HG02642 (cell line): Measurements from ENCODE around the gene SUPT20H.

Source experiments
- ATAC-seq: cut with Tn5 transposase; IDR thresholded peaks from one replicate; pipeline ENCODE4 v1.9.1; 2021; ENCODE audit warnings: mild to moderate bottlenecking; ENCODE audit not compliant: unreplicated experiment, poor library complexity

Gene SUPT20H

DNA sequence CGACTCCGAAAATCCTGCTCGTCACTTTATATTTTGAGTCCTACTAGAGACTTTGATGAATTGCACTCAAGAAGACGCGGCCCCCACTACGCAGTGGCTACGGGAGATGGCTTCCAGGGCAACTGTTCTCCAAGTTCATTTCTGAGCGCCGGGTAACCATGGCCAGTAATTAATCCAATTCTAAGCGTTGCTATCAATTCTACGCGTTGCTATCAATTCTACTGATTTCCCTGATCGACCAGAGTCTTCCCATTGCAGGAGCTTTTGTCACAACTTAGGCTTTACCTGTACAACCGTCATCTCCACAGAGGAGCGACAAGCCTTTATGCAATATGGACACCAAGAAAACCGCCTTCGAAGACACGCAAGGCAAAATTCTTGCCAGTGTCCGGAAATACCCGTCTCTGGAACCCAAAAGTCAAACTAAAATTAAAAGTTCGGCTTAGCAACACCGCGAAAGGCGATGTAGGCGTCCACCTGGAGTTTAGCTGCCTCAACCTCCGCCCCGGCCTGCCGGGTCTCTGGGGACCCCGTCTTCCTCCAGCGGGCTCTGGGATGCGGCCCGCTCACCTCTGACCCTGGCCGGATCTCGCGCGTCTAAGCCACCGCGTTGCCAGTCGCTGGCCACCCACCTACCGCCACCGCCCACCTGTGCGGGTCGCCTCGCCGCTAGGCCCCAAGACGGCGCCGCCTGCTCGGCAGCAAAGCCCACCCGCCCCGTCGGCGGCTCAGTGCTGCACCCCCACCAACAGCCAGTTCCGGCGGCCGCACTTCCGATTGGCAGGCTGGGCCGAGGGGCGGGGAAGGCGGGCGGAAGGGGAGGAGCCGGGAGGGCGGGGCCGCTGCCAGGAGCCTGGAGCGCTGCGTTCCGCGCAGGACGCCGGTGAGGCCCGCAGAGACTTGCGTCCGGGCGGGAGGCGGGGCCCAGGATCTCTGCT is at the start of gene SUPT20H:
SUPT20H (minus strand) TSS at position 779 of the 938 bp plus-strand sequence. CDS start 8,198 bp downstream, outside the sequence.
- ATAC-seq: peak; percentile 98

DNA sequence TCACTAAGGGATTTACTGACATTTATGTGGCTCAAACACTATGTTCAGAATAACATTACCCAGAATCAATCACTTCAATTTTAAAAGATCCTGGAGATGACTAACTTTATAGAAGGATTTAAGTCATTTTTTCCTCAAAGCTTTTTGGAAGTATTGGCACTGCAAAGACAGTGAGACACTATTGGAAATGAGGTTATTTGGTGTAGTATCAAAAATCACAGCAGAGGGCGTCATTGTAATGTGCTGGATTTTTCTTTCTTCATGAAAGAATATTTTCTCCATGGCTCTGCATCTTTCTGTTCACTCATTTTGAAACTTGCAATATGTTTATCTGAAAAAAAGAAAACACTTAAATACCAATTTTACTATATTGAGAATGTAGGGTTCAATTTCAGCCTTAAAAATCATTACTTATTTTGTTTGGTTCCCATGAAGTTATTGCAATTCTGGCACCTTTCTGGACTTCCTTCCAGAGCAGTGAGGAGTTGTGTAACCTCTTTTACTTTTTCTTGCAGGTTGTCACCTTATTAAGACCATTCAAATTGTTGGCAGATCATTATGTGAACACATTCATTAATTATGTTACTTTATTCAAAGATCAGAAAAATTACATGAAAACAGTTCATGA is 49.7 kb upstream of the SUPT20H start:
- no peak for ATAC-seq

DNA sequence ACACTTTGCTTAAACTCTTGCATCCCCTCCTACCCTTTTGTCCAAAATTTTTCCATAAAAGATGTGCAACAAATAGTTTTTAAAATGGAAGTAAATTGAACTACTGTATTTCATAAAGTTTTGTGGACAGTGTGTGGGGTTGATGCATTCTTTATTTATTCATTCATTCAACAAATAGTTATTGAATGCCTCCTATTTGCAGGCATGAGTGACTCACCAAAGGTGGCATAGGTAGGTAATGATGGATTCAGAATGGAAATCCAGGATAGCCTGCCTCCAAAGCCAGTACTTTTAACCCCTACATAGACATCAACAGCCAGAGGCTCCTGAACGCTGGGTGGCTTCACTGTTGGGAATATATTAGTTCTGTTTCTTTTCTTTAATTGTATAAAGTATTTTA is 48.4 kb upstream of the SUPT20H start:
- ATAC-seq: no peak

DNA sequence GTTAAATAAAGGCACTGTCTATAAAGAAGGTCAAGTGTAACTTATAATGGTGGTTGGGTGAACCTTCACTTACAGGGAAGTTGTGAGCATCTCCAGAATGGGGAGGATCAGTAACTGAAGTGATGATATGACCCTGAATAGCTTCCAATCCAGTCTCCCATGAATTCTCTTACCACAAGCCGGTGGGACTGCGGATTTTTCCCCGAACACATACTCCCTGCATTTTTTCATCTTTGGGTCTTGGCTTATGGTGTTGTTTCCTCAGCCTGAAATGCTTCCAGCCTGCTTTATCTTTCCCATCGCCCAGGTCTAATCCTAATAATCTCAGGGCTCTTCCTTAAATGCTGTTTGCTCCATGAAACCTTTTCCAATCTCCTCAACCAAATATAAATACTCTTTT is 48.0 kb upstream of the SUPT20H start:
- ATAC-seq: no peak

DNA sequence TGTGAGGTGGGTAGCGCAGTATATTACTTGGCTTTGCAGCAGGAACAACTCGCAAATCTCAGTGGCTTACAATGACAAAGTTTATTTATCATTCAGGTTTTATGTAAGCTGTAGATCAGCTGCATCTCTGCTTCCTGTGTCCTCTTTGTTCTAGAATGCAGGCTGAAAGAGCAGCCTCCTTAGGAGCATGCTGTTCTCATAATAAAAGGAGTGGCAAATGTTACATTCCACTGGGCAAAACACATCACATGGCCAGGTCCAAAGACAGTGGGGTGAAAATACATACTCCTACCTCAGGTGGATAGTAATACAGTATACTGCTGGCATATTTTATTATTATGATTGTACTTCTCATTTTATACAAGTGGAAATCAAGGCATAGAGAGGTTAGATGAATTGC is 47.2 kb upstream of the SUPT20H start:
- ATAC-seq: no peak

DNA sequence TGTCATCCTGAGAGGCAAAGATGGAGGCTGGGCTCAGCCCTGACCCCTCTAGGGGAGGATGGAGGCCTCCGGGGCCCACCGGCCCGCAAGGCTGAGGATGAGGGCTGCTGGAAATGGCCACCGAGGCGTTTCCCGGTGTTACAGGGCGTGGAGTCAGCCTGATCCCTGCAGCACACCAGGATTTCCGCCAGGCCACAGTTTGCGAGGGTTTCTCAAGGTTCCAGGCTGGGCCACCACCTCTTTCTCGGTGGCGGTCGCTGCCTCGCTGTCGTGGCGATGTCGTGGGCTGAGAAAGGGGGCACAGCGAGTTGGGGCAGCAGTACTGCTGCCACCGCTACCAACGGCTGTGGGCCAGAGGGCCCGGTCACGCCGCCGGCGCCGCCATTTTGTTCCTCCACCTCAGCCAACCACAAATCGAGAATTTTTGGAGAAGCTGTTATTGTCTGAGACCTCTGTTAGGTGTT is 45.8 kb upstream of the SUPT20H start, which contains the start of gene CSNK1A1L:
CSNK1A1L (minus strand) TSS at position 414 of the 464 bp plus-strand sequence; CDS start at position 6, 408 bp downstream.
- no peak for ATAC-seq

DNA sequence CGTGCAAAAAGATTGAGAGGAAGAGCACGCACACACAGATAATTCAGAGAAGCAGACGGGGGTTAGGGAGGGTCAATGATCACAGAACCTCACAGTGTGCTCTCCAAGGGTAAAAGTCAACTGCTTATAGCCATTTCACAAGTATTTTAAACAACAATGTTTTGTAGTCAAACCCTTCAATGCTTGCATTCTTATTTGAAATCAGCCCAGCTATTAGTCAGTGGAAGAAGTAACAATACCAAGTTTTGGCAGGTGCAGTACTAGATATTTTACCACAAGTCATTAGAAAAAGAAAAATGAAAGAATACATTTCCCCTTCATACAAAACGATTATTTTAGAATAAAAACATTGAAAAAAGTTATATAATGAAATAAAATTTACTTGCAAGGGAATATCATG is 43.4 kb upstream of the SUPT20H start:
- ATAC-seq: no peak

DNA sequence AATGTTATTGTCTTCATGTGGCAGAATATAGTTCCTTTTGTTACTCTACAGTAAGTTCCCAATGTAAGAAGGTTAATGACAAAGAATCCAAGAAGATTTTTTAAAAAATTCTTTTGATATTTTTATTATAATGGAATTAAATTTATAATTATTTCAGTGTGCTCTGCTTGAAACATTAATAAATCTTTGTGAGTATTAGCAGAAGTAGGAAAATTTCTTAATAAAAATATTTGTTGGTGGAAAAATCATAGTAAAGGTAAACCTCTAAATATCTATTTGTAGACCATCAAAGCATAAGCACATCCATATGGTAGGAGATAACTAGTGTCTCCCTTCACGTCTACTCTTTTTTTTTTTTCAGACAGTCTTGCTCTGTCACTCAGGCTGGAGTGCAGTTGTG is 41.7 kb upstream of the SUPT20H start:
- ATAC-seq: no peak

DNA sequence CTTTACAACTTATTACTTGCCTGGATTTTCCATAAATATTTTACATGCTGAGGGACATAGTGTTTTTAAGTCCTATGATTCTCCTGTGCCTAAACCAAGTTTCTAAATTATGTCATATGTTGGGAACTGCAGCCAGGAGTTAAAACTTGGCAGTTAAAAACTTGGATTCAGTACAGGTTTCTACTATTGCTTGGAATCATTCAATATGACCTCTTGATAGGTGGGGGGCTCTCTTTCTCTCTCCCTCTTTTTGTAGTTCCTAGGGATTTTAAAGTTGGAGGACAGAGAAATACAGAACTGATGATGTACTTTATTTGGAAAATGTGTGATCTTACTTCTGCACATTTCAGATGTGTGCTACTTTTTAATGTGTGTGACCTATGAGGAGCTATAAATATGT is 41.2 kb upstream of the SUPT20H start:
- no peak for ATAC-seq

DNA sequence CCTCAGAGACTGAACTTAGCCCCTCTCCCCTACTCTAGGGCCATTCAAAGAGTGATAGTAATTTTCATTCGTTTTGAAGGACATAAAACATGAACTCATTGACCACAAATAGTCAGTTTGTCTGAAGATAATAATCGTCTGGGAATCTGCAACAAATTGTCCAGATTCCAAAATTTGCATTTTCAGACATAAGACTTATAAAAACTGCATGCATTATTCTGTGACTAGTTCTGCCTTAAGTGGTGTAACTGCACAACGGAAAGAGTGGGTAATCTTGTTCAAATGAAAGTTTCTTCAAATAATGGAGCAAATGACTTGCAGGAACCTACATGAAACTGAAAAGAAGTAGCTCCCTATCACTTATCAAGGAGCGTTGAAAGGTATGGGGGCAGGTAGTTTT is 37.6 kb upstream of the SUPT20H start:
- ATAC-seq: no peak

DNA sequence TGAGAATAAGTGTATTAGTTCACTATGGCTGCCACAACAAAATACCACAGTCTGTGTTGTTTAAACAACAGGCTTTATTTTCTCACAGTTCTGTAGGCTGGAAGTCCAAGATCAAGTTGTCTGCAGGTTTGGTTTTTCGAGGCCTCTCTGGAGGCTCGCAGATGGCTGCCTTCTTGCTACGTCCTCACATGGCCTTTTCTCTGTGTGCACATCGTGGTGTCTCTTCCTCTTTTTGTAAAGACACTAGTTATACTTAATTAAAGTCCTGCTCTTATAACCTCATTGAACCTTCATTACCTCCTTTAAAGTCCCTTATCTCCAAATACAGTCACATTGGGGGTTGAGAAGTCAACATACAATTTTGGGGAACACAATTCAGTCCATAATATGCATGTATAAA is 35.4 kb upstream of the SUPT20H start:
- ATAC-seq: no peak

DNA sequence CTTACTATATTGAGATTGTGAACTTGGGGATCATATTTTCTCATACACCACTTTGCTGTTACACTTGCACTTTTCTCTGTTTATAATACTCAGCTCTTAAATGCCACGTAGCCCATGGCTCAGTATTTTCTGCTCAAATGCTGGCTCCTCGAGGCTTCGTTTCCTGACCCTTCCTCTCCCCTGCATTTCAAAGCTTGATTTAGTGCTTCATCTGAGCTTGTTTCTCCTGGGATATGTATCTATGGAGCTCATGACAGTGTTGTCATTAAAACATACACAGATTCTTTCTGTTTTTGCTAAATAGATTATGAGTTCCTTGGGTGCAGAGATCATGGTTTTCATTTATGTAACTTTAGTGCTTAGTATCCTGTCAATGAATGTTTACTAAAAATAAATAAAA is 34.6 kb upstream of the SUPT20H start:
- ATAC-seq: no peak

DNA sequence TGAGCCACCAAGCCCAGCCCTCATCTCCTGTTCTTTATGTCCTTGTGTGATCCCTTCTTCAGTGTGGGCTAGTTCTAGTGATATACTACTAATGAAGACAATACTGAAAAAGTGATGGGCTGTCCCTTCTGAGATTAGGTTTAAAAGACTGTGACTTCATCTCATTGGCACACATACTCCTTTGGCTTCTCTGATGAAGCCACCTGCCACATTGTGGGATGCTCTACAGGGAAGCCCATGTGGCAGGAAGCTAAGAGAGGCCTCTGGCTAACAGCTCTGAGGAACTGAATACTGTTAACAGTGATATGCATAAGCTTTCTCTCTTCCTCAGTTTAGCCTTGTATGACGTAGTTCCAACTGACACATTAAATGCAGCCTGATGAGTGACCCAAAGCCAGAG is 32.3 kb upstream of the SUPT20H start:
- no peak for ATAC-seq

DNA sequence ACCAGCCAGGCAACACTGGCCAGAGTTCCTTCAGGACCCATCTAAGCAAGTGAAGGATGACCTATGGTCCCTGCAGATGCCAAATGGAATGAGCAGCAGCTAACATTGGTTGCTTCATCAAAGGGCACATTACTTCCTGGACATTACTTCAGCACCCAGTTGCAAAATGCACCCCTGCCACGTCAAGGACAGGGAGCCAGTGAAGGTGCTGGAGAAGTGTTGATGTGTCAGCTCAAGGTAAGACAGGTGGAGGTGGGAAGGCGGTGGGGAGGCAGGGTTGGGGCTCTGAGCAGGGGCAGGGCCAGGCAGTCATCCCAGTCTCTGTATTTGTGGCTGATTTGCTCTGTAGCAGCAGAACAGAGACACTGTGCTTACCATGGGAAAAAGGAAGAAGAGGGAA is 31.4 kb upstream of the SUPT20H start:
- ATAC-seq: no peak

DNA sequence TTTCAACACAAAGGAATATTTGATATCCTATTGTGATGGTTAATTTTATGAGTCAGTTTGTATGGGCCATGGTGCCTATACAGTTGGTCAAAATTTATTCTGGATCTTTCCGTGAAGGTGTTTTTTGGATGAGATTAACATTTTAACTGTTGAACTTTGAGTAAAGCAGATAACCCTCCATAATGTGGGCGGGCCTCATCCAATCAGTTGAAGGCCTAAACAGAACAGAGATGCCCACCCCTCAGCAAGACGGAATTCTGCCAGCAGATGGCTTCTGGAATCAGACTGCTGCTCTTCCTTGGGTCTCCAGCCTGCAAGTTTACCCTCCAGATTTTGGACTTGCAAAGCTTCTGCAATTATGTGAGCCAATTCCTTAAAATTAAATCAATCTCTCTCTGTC is 30.0 kb upstream of the SUPT20H start:
- no peak for ATAC-seq

DNA sequence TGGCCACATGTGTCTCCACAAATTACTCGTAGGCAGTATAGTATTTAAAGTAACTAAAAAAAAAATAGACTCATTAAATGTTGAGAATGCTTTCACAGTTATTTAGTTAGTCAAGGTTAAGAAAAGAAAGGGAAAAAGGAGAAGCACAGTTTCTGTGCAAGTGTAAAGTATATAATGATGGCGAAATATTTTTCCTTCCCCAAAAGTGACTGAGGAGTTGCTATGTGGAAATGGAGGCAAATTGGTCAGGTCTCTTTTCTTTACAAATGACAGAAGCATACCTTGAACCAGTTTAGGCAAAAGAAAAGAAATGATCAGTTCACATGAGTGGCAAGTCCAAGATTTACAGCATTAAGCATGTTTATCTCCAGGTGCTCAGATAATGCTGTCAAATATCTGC is 28.0 kb upstream of the SUPT20H start:
- ATAC-seq: no peak

DNA sequence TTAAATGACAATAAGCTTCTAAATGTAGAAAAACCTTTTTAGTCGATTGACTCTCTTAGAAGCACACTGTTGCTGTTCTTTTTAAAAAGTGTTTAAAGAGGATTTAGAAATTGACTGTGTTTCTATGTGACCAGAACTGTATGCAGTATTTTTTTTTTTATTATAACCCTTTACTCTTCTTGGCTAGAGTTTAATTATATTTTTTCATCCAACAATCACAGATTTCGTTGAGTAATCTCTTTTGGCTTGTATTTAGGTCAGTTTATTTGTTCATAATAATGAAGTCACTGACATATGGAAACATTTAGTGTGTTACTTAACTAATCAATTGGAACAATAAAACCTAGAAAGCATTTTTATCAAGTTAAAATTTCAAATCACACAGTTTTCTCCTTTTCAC is 26.1 kb upstream of the SUPT20H start:
- no peak for ATAC-seq

DNA sequence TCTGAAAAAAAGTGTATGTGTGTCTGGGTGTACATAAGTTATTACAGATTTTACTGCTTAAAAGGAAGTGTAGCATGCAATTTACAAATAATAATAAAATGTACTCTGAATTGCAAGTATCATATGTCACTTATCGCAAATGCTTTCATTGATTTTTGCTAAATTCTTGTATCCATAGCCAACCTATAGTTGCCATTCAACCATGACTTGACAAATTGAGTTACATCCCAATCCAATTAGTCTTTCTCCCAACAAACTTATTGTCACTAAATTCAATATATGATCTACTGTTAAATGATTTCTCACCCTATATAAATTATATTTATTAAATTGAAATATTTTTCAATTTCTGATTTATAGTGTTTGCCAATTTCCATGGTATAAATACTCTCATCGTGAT is 17.3 kb upstream of the SUPT20H start:
- ATAC-seq: no peak

DNA sequence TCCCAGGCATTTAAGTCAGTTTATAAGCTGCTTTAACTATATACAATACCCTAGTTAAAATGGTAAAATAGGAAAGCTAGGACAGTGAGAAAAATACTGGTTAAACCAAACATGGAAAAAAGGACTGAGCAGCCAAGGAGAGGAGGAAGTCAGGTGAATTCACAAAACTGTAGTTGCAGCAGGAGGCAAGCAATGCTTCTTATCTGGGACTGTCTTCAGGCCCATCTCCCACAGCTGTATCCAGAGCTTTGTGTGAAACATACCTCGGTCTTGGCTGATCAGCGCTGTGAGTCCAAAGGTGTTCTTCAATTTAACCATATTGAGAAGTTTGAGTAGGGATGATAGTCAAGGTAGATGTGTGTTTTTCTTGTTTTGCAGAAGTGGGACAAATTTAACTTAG is 15.7 kb upstream of the SUPT20H start:
- no peak for ATAC-seq

DNA sequence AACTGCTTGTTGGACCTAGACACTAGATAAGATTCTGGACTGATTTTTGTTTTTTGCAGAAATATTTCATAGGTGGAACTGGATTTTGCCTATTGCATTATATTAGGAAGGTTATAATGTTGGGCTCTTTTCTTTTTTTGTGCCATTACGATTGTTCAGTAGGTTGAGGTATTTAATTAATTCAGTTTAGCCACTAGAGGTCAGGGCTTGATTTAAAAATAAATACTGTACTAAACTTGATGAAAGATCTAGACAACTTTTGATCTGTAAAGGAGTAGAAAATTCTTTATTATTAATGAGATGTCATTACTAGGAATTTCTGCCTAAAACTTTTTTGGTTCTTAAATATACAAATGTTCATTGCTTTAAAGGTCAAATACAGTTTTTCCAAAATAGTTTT is 15.2 kb upstream of the SUPT20H start:
- no peak for ATAC-seq

DNA sequence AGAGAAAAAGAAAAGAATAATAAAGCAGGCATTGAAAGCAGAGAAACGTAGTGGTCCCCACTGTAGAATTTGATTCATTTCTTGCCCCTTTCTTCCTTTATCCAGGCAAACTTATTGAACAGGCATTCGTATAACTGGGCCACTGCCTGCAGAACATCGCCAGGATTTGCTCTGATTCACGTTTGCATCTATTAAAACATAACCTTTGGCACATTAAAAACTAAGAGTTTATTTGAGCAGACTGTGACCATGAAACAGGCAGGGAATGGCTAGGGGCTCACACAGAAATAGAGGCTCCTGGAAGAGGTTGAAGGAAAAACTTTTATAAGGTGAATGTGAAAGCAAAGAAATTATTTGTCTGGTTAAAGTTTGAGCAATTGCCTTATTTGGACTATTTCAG is 12.5 kb upstream of the SUPT20H start:
- ATAC-seq: no peak

DNA sequence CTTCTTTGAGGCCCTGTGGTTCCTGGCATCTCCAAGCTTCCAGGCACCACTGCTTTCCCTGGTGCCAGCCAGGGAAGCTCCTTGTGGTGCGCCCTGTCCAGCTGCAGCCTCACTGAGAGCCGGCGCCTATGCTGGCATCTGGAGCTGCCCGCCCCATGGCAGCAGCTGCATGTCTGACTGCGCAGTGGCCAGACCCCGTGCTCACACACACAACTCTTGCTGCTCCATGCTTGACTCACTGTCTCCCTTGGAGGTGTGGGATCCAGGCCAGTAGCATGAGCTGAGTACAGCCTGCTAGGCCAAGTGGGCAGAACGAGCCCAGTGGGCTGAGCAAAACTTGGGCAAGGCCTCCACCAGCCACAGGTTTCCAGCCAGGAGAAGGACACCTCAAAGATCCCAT is 11.5 kb upstream of the SUPT20H start:
- ATAC-seq: no peak
